GM23248 (cell line): Measurements from ENCODE around the gene LGI2.

Experiments
- EZH2 ChIP-seq: fragments of 200-600 bp; sonication (generic); IDR thresholded peaks from 2 replicates; pipeline ENCODE4 v1.6.1; 2018; ENCODE audit warnings: antibody characterized with exemption, mild to moderate bottlenecking; ENCODE audit not compliant: insufficient read depth, poor library complexity, severe bottlenecking
- EZH2phosphoT487 ChIP-seq: fragments of 200-600 bp; sonication (generic); IDR thresholded peaks from 2 replicates; pipeline ENCODE4 v1.6.1; 2018; ENCODE audit warnings: antibody characterized with exemption, moderate library complexity, mild to moderate bottlenecking, low read depth; ENCODE audit not compliant: insufficient read depth

DNA sequence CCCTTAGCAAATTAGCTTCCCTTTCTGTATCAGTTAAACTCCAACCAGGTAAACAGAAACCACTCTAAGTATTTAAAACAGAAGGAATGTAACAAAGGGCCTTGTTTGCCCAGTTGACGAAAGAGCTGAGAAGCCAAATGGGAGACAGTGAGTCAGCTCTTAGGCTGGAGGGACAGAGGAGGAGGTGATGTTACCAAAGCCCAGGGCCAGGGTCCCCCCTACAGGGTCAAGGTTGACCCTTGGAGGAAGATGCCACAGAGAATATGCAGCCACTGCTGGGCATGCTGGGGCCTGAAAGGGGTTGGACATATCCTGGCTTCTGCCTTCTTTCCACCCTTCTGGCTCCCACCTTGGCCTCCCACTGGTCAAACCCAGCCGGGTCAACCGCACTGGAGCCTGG is 38.3 kb upstream of the LGI2 start:
- TF ChIP-seq EZH2 = no peak
- no peak for TF ChIP-seq EZH2phosphoT487
